ENCODE measurements around the gene PRKRIP1.
"Not testable (repeated sequence)": the region's sequence is repeated elsewhere in the genome, so short reads cannot be mapped to it uniquely, and the experiment has no call there.

Gene PRKRIP1, protein sequence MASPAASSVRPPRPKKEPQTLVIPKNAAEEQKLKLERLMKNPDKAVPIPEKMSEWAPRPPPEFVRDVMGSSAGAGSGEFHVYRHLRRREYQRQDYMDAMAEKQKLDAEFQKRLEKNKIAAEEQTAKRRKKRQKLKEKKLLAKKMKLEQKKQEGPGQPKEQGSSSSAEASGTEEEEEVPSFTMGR

GRCh38 chr7:102395873-102396709, at the start of gene PRKRIP1:
PRKRIP1 (plus strand) TSS chr7:102396363; CDS start chr7:102396412, 49 bp downstream.
- DNase-seq (ENCODE audit: low spot score), result peak; percentile 94

GRCh38 chr7:102346983-102347382, 49.2 kb upstream of the PRKRIP1 start:
- DNase-seq (ENCODE audit: low spot score), result not testable (repeated sequence)

GRCh38 chr7:102356344-102356743, 39.8 kb upstream of the PRKRIP1 start, which contains the start of gene SPDYE6:
SPDYE6 (minus strand) TSS chr7:102356444; CDS start chr7:102356023, 421 bp downstream.
- not testable (repeated sequence) for DNase-seq (ENCODE audit: low spot score)

GRCh38 chr7:102363549-102364393, 32.4 kb upstream of the PRKRIP1 start:
- DNase-seq (ENCODE audit: low spot score), result peak; percentile 95

GRCh38 chr7:102364394-102364886, 31.7 kb upstream of the PRKRIP1 start:
- not testable (repeated sequence) for DNase-seq (ENCODE audit: low spot score)

DNA sequence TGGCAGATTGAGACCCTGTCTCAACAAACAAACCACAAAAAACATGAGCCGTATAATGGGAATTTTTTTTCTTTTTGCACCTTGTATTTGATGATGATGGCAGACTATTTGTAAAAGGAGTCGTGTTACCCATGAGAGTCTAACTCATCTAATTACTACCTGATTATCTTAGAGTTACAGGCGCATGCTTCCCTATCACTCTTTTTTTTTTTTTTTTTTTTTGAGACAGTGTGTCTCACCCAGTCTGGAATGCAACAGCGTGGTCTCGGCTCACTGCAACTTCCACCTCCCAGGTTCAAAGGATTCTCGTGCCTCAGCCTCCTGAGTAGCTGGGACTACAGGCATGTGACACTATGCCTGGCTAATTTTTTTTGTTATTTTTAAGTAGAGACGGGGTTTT, 30.8 kb upstream of the PRKRIP1 start:
- not testable (repeated sequence) for DNase-seq (ENCODE audit: low spot score)

- not testable (repeated sequence) for DNase-seq (ENCODE audit: low spot score)
Observed at GRCh38 chr7:102370038-102370437, 26.1 kb upstream of the PRKRIP1 start.

DNA sequence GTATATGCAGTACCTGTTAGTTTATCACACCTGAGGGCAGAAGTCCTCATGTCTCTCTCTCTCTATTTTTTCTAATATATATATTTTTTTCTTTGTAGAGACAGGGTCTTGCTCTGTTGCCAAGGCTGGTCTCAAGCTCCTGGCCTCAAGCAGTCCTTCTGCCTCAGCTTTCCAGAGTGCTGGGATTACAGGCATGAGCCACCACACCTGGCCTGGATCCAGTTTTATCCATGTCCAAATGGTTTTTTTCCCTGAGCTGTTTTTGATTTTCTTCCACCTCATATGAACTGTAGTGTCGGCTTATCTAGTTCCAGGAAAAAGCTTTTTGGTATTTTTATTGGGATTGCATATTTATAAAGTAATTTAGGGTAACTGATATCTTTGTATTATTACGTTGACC, 23.4 kb upstream of the PRKRIP1 start:
- DNase-seq (ENCODE audit: low spot score), result not testable (repeated sequence)

DNA sequence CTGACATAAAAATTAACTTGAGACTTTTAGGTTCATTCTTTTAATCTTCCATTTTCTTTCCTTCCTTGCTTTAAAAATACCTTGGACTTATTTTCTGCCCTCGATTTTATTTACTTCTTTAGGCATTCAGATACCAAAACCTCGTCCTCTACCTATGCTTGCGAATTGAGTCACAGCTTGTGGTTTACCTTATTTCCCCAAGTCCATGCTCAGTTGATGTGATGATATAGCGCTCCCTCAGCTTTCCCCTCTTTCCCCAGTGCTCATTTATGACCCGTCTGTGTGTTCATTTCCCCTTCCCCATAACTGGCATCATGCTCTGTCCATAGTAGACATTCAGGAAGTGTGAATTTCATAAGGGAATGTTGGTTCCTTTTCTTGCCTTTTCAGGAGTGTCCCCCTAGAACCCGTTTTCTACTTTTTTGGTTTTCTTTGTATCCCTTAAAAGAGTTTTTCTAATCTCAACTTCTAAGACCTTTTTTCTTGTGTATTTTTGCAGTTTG, 19.1 kb upstream of the PRKRIP1 start:
- no peak for DNase-seq (ENCODE audit: low spot score)

- DNase-seq (ENCODE audit: low spot score), result not testable (repeated sequence)
Observed at GRCh38 chr7:102380837-102381236, 15.3 kb upstream of the PRKRIP1 start.

GRCh38 chr7:102381696-102382425, 14.3 kb upstream of the PRKRIP1 start:
- DNase-seq (ENCODE audit: low spot score), result not testable (repeated sequence)

DNA sequence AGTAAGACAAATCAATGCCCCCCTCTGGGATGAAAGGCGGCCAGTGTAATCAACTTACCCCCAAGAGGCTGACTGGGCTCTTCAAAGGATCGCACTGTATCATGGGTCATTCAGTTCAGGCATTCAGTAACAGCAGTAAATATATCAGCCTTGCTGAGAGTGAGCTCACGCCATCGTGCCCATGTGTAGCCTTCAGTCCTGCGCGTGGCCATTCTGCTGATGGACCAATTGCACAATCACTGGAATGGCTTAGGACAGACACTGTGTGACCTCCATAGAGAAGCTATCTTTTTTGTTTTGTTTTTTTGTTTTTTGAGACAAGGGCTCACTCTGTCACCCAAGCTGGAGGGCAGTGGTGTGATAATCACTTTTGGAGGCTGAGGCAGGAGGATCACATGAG, 9.1 kb upstream of the PRKRIP1 start:
- DNase-seq (ENCODE audit: low spot score), result no peak

DNA sequence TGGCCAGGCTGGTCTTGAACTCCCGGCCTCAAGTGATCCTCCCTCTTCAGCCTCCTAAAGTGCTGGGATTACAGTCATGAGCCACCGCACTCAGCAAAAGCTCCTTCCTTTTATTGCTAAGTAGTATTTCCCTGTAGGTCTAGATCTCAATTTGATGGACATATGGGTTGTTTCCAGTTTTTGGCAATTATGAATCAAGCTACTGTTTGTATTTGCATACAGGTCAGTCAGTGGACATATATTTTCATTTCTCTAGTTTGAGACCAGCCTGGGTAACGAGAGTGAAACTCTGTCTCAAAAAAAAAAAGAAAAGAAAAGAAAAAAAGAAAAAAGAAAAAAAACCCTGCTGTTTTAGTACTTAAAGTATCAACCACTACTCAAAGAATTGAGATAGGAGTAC, 6.4 kb upstream of the PRKRIP1 start:
- no peak for DNase-seq (ENCODE audit: low spot score)

- DNase-seq (ENCODE audit: low spot score), result peak; percentile 91
Observed at GRCh38 chr7:102390697-102391484, 5.3 kb upstream of the PRKRIP1 start.

- peak; percentile 7 for DNase-seq (ENCODE audit: low spot score)
Observed at GRCh38 chr7:102392330-102392729, 3.8 kb upstream of the PRKRIP1 start.

GRCh38 chr7:102393467-102393866, 2.7 kb upstream of the PRKRIP1 start:
- peak; percentile 42 for DNase-seq (ENCODE audit: low spot score)

- no peak for DNase-seq (ENCODE audit: low spot score)
Observed at GRCh38 chr7:102395592-102395872, 631 bp upstream of the PRKRIP1 start.

DNA sequence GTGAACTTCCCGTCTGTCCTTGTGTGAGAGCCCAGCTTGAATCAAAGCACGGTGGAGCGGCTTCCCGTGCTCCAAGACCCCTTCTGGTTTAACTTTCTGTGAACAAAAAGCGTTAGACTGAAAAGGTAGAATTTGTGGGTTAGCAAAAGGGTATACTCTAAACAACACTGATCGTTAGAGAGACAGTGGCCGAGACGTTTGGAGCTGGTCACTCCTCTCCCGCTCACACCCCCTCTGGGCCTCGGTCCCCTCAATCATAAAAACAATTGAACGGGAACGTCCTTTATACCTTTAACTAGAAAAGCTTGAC, 502 bp downstream of the PRKRIP1 start:
- no peak for DNase-seq (ENCODE audit: low spot score)

DNA sequence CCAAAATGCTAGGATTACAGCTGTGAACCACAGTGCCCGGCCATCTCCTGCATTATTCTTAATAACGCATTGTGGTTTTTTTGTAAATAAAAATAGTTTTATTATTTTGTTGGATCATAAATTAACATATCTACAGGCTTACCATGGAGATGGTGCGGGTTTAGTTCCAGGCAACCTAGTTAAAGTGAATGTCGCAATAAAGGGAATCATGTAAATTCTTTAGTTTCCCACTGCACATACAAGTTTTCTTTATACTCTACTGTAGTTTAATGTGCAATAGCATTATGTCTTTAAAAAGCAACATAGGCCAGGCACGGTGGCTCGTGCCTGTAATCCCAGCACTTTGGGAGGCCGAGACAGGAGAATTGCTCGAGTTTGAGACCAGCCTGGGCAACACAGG, 2.4 kb downstream of the PRKRIP1 start:
- DNase-seq (ENCODE audit: low spot score), result no peak

- no peak for DNase-seq (ENCODE audit: low spot score)
Observed at GRCh38 chr7:102400360-102400759, 4.2 kb downstream of the PRKRIP1 start.

GRCh38 chr7:102403563-102403962, 7.4 kb downstream of the PRKRIP1 start:
- no peak for DNase-seq (ENCODE audit: low spot score)
